Sciatic nerve (tissue), 2 donors: ENCODE results near the gene ZNF217. TPM values are rescaled to one million over a fixed set of nuclear protein-coding genes. Genes with fewer than 3 reads are reported as not detected.
A peak's percentile ranks its signal among the peaks of the same experiment; 100 is the strongest.
"Not testable (repeated sequence)": the region's sequence is repeated elsewhere in the genome, so short reads cannot be mapped to it uniquely, and the experiment has no call there.

Source experiments
- ATAC-seq: fragments of 200-7000 bp; cut with Tn5 transposase; one replicate; pipeline ENCODE4 v1.9.1; 2020; ENCODE audit warnings: mild to moderate bottlenecking, moderate library complexity
- DNase-seq: peaks from one replicate; pipeline ENCODE4 v3.0.0-alpha.2; 2020; ENCODE audit warnings: low spot score
- intact Hi-C: fragments of 100-400 bp; cut with DNase I; formaldehyde crosslinking; loops from one replicate; pipeline ENCODE4 v1.14.2; 2022
- total RNA-seq: library from RNA; stranded (reverse); fragmentation: NEBNext Ultra II Directional; extraction: Animal tissue kit (Norgen Biotek cat#: 25700); gene quantifications from one replicate; pipeline ENCODE4 v1.2.1, GENCODE V29; 2021
- donor health status: DM: no; HTN: no; CAD: no.
- donor health status: DM: no; HTN: no; CAD: no.

ZNF217 gene
- 34.9 TPM for total RNA-seq

DNA sequence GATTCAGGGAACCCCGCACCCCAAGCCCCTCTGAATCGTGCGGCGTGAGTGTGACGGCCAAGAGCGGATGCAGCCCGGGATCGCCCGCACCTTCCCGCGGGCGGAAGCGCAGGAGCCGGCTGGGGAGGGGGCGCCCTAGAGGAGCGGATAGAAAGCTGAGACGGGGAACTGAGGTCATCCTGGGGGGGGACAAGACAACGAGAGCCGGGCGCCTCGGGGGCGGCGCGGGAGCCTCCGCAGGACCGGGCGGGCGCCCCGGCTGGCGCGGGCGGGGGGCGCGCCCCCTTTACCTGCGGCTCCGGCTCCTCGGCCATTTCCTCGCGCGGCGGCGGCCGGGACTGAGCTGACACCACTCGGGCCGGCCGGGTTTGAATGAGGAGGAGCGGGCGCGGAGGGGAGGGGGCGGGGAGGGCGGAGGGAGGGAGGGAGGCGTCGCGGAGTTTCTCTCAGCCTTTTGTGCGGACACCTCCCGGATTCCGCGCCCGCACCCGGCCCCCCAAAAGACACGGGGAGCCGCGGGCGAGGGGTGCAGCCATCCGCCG lies at the start of gene ZNF217:
TSS of gene ZNF217 (minus strand) at position 374 of the 542 bp plus-strand sequence. CDS start 11,013 bp downstream, outside the sequence.
- intact Hi-C loops, result not testable (repeated sequence)
- peak; percentile 40 for ATAC-seq
- DNase-seq, result peak; percentile 87

DNA sequence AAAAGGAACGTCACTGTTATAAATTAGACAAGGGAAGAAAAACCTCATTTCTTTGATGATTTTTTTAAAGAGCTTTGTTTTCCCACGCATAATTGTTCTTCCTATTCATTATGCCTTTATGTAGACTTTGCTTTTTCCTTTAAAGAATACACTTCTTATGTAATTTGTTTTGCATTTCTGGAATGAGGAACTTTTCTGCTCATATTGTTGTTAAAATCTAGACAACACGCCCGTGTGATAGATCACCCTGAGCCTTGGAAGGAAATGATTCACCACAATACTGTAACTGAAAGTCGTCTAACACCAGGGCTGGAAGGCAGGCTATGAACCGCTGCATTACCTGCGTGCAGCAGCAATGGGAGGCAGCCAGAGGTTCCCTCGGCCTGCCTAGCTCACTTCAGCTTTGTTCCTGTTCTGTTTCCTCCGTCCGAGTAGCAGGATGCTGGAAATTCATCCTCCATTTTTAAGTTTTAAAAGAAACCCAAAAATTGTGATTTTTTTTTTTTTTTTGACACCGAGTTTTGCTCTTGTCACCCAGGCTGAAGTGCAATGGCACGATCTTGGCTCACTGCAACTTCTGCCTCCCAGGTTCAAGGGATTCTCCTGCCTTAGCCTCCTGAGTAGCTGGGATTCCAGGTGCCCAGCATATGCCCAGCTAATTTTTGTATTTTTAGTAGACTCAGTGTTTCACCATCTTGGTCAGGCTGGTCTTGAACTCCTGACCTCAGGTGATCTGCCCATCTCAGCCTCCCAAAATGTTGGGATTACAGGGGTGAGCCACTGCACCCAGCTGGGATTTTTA lies 49.6 kb upstream of the ZNF217 start:
- ATAC-seq (peak; percentile 81), DNase-seq (no peak)
- intact Hi-C loops, result no loop called here

DNA sequence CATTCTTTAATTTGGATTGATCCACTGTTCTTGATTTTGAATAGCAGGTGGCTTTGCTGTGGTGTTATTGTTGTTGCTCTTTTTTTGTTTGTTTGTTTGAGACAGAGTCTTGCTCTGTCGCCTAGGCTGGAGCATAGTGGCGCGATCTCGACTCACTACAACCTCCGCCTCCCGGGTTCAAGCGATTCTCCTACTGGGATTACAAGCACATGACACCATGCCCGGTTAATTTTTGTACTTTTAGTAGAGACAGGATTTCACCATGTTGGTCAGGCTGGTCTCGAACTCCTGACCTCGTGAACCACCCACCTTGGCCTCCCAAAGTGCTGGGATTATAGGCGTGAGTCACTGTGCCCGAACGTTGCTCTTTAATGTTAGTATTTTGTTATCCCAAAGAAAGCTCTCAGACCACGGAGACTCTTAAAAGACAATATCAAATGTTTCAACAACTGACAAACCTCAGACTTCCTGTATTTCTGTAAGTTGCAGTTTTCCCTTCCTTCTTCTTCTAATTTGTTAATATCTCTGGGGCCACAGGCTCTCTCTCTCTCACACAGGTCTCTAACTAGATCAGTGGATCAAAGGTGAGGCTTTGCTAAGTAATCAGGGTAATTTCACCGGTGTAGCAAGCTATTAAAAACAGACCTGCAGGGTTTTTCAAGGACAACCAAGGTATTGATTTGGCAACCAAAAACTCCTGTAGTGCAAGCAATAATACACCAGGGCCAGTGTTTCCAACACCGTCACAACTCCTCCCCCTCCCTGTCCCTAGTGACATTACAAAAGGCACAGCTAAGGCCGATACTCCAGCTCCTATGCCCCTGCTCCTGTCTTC lies 48.8 kb upstream of the ZNF217 start:
- ATAC-seq (peak; percentile 96), DNase-seq (no peak)
- intact Hi-C loops, result no loop called here

DNA sequence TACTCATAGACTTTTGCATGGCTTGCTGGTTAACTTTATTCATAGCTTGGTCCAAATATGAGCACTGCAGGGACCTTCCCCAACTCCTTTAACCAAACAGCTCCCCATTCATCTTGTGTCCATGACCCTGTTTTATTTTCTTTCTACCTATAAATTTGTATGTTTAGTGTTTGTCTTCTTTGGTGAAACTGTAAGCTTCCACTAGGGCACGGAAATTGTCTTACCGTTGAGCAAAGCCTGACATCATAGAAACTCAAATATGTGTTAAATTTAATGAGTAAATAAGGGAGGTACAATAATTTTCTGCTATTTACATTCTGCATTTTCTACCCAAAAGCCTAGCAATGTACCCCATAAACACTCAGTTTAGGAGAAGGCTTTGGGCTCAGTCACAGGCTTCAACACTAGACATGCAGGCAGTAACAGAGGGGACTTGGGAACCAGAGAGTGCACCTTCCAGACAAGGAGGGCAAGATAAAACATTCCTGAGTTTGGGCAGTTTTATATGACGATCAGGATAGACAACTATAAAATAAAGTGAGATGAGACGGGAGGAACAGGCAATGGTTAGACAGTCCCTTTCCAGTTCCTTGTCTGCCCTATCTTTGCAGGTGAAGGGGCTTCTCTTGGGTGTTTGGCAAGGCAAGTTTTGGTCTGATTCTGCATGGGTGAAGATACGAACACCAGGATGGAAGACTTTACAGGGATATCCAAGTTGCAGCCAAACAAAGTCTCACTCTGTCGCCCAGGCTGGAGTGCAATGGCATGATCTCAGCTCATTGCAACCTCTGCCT lies 46.2 kb upstream of the ZNF217 start:
- ATAC-seq (no peak), DNase-seq (peak; percentile 1)
- intact Hi-C loops, result no loop called here

DNA sequence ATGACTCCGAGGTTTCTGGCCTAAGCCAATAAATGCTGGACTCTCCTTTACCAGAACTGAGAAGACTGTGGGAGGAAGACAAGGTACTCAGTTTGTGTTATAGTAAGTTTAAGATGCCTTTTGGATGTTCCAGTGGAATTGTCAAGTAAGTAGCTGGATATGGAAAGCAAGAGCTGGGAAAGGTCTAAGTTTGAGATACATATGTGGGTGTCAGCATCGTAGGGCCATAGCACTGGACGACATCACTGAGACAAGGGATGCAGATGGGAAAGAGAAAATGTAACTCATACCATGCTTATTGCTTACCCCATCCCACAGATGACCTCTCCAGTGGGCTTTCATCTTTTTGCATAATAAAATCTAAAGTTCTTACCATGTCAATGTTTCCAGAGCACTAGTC lies 45.5 kb upstream of the ZNF217 start:
- DNase-seq (no peak), ATAC-seq (no peak)

DNA sequence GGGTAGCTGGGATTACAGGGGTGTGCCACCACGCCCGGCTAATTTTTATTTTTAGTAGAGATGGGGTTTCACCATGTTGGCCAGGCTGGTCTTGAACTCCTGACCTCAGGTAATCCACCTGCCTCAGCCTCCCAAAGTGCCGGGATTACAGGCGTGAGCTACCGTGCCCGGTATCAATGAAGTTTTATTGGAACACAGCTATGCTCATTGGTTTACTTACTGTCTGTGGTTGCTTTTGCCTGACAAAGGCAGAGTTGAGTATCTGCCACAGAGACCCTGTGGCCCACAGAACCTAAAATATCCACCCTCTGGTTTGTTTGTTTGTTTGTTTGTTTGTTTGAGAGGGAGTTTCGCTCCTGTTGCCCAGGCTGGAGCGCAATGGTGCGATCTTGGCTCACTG lies 43.7 kb upstream of the ZNF217 start:
- ATAC-seq, intact Hi-C loops, DNase-seq: not testable (repeated sequence)

More for the DNA sequence above, 45.5 kb upstream of the ZNF217 start:
- intact Hi-C loops, result no loop called here

DNA sequence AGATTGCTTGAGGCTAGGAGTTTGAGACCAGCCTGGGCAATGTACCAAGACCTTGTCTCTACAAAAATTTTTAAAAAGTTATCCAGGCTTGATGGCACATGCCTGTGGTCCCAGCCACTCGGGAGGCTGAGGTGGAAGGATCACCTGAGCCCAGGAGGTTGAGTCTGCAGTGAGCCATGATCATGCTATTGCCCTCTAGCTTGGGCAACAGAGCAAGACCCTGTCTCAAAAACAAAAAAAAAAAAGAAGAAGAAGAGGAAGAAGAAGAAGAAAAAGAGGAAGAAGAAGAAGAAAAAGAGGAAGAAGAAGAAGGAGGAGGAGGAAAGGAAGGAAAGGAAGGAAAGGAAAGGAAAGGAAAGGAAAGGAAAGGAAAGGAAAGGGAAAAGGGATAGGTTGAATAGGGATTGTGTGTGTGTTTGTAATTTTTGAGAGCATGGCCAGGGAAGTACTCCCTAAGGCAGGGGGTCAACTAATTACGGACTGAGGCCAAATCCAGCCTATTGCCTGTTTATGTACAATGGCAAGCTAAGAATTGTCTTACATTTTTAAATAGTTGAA lies 43.0 kb upstream of the ZNF217 start:
- ATAC-seq, result no peak
- intact Hi-C loops, result no loop called here
- DNase-seq, result no peak

DNA sequence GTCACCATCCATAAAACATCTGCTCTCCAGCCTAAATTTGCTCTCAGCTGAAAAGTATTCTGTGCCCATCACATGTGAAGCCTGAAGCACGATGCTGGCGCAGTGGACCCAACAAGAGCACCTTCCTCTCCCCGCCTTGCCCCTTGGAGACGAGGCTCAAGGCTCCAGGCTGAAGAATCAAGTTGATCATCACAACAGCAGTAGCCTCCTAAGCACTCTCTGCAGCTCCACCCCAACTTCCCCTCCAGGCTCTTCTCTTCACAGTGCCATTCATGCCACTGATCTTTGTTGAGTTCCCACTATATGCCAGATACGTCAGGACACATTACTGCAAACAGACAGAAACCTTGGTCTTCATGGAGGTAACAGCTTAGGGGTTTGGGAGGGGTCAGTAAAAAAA lies 41.6 kb upstream of the ZNF217 start:
- intact Hi-C loops, result no loop called here
- ATAC-seq (no peak), DNase-seq (peak; percentile 47)

DNA sequence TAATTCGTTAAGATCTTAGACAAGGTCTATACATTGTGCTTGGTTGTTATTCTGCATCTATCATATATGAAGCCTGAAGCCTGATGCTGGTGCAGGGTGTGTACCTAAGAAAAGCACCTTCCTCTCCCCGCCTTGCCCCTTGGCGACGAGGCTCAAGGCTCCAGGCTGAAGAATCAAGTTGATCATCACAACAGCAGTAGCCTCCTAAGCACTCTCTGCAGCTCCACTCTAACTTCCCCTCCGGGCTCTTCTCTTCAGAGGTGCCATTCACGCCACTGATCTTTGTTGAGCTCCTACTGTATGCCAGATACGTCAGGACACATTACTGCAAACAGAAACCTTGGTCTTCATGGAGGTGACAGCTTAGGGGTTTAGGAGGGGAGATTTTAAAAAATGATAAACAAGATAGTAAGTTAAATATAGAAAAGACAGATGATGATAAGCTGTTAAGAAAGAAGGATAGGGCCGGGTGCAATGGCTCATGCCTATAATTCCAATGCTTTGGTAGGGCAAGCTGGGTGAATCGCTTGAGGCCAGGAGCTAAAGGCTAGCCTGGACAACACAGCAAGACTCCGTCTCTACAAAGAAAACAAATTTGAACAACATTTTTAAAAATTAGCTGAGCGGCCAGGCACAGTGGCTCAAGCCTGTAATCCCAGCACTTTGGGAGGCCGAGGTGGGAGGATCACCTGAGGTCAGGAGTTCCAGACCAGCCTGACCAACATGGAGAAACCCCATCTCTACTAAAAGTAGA lies 38.4 kb upstream of the ZNF217 start:
- intact Hi-C loops, result no loop called here
- peak; percentile 17 for DNase-seq
- no peak for ATAC-seq

DNA sequence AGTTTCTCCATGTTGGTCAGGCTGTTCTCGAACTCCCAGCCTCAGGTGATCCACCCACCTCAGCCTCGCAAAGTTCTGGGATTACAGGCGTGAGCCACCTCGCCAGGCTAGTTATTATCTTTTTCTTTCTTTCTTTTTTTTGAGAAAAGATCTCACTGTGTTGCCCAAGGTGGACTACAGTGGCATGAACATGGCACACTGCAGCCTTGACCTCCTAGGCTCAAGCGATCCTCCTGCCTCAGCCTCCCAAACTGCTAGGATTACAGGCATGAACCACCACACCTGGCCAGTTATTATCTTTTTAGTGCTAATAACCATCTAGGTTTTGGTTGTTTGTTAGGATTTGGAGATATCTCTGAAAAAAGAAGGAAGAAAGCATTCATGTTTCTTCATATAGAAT lies 35.8 kb upstream of the ZNF217 start:
- intact Hi-C loops, result no loop called here
- DNase-seq (peak; percentile 4), ATAC-seq (no peak)

DNA sequence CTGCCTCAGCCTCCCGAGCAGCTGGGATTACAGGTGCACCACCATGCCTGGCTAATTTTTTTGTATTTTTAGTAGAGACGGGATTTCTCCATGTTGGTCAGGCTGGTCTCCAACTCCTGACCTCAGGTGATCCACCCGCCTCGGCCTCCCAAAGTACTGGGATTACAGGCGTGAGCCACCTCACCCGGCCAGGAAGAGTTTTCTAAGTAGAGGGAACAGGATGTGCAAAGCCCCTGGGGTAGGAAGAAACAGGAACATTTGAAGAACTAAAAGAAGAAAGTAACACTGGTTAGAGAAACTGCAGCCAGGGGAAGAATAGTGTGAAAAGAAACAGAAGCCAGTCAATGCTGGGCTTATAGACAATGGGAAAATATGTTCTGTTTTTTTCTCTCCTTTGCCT lies 35.1 kb upstream of the ZNF217 start:
- ATAC-seq, intact Hi-C loops: not testable (repeated sequence)
- DNase-seq, result peak; percentile 12

DNA sequence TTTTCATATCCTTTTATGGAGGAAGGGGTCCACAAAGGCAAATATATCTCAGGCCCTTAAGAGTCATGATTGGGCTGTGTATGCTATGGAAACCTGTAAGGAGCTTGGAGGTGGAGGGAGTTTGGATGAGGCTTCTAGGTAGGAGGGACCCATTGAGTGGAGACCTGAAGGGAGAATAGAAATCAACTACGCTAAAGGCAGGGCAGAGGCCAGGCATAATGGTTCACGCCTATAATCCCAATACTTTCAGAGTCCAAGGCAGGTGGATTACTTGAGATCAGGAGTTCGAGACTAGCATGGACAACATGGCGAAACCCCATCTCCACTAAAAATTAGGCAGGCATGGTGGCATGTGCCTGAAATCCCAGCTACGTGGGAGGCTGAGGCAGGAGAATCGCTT lies 34.4 kb upstream of the ZNF217 start:
- peak; percentile 2 for DNase-seq
- intact Hi-C loops, result no loop called here
- no peak for ATAC-seq

DNA sequence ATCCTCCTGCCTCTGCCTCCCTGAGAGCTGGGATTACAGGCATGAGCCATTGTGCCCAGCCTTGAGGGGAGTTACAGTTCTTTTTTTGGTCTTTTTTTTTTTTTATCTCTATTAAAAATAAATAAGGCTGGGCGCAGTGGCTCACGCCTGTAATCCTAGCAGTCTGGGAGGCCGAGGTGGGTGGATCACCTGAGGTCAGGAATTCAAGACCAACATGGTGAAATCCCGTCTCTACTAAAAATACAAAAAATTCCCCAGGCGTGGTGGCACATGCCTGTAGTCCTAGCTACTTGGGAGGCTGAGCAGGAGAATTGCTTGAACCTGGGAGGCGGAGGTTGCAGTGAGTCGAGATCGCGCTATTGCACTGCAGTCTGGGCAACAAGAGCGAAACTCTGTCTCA lies 33.4 kb upstream of the ZNF217 start:
- peak; percentile 32 for DNase-seq
- intact Hi-C loops, ATAC-seq: not testable (repeated sequence)

DNA sequence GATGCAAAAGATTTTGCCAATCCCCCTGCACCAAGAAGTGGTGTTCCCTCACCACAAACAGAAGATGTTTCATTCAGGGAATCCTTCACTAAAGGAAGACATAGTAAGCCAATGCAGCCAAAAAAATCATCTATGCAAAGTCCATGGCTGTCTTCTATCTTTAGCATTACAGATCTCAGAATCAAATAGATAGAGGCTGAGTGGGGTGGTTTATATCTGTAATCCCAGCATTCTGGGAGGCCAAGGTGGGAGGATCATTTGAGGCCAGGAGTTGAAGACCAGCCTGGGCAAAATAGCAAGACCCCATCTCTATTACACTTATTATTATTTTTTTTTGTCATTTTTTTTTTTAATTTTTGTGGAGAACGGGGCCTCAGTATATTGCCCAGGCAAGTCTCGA lies 32.9 kb upstream of the ZNF217 start:
- DNase-seq, result no peak
- no peak for ATAC-seq
- intact Hi-C loops, result no loop called here

DNA sequence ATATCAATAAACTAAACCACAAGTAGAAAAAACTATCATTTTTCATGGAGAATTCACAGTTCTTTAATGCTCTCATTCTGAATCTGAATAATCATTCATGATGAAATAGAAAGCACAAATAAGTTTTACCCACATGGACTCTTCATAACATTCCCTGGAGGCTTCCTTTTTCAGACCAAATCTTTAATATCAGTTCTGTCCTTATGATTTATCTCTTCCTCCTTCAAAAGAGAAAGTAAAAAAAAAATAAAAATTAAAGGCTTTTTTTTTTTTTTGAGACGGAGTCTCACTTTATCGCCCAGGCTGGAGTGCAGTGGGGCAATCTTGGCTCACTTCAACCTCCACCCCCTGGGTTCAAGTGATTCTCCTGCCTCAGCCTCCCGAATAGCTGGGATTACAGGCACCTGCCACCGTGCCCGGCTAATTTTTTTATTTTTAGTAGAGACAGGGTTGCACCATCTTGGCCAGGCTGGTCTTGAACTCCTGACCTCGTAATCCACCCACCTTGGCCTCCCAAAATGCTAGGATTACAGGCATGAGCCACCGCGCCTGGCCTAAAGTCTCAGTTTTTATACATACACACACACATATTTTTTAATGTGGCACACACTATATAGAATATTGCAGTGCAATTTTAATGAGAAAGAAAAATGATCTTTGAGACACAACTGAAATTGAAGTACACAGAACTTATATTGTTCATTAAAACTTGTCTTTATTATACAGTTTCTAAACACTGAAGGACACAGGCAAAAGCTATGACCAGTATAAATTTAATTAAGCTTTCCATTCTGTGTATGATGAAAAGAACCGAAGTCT lies 31.9 kb upstream of the ZNF217 start:
- intact Hi-C loops, result no loop called here
- DNase-seq, result peak; percentile 47
- ATAC-seq, result no peak

DNA sequence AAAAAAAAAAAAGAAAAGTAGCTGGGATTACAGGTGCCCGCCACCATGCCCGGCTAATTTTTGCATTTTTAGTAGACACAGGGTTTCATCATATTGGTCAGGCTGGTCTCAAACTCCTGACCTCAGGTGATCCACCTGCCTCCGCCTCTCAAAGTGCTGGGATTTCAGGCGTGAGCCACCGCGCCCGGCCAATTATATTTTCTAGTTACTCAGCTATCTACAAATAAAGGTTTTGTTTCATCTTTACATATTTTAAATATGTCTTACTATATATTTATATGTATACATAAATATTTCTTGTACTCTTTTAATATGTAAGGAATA lies 31.2 kb upstream of the ZNF217 start:
- DNase-seq, result peak; percentile 37
- ATAC-seq, intact Hi-C loops: not testable (repeated sequence)

DNA sequence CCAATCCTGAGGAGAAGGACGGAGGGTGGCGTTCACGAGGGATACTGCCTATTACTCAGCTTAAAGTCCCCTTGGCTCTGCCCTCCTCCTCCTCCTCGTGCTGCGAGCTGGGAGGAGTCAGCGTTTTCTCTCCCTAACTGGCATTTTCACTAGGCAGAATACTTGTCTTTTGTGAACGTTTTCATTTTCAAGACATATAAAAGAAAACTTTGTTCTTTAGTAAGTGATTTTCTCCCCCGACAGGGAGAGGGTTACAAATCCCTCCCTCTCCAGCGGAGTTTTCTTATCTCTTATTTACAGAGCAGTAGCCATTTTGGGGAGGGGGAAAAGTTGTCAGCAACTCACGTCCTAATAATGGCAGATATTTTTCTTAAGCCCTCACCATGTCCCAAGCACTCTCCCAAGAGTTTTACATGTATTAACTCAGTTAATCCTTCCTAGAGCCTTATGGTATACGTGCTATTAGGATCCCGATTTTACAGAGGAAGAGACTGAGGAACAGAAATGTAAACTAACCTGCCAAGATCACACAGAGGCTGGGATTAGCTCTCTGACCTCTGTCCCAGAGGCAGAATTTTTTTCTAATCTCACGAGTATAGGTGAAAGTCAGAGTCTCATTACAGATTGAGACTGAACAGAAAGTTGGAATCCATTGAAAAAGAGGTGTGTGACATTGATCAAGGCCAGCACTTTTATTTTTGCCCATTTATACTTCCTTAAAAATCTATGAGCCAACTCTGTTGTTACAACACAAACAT lies 30.0 kb upstream of the ZNF217 start:
- intact Hi-C loops, result no loop called here
- peak; percentile 81 for DNase-seq
- ATAC-seq, result peak; percentile 90
